Kidney tubule cell (primary cell): ENCODE results near the gene CD9.
A peak's percentile ranks its signal among the peaks of the same experiment; 100 is the strongest.
"Not testable (repeated sequence)": the region's sequence is repeated elsewhere in the genome, so short reads cannot be mapped to it uniquely, and the experiment has no call there.

ENCODE experiments used
- DNase-seq: peaks from one replicate; pipeline ENCODE4 v3.0.0-alpha.2; 2018; ENCODE audit warnings: low spot score

The CD9 gene

GRCh38 chr12:6199531-6200255 lies 507 bp upstream of the CD9 start:
- no peak for DNase-seq

GRCh38 chr12:6201213-6201608 lies 1.0 kb downstream of the CD9 start:
- DNase-seq = peak; percentile 77

- peak; percentile 53 for DNase-seq
These were observed 1.6 kb downstream of the CD9 start for GRCh38 chr12:6201826-6202225.

DNA sequence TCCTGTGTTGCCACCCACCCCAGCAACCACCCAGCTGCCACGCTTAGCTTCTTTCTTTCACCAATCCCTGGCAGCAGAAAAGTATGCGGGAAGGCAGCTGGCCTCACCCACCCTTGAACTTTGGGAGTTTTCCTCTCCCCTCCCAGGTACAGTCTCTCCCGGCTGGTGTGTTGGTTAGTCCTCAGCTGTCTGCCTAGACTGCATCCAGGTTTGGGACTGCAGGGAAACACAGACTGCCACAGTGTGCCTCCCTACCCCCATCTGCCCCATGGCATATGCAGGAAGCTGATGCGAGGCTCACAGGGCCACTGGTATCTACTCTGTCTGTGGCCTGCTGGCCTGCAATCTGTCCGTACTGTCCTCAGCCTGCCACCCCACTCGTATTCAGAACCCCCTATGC lies 2.1 kb downstream of the CD9 start:
- no peak for DNase-seq

DNA sequence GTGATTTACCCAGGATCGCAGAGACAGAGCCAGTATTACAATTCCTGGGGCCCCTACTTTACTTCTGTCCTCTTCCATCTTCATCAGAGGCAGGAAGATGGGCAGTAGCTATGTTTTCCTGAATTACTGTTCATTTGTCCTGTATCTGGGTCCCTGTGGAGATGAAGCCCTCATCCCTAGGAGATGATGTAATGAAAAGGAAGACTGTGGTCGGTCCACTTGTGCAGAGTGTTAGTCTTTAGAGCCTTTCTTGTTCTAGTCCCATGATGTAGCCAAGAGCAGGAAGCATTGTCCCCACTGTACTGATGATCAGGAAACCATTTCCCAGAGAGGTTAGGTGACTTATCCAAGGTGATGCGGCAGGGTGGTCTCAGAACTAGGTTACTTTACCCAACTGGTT lies 2.6 kb downstream of the CD9 start:
- DNase-seq = peak; percentile 51

GRCh38 chr12:6203601-6204000 lies 3.4 kb downstream of the CD9 start:
- DNase-seq = no peak

GRCh38 chr12:6204533-6205143 lies 4.4 kb downstream of the CD9 start:
- no peak for DNase-seq

DNA sequence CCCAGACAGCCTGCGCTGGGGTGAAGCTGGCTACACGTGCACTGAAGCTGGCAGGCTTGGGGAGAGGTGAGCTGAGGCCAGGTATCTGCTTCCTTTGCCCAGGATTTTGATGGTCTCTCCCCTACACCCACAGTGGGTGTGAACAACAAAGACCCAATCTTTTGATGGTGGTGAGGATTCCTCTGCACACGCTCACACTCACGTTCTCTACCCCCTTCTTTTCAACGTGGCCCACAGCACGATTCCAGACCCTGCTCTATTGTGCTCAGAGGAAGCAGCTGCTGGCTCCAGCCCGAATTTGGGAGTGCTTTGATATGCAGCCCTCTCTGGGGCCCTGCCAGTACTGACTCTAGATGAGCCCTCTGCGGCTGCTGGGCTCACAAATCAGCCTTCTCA lies 4.9 kb downstream of the CD9 start:
- no peak for DNase-seq

GRCh38 chr12:6205761-6206160 lies 5.6 kb downstream of the CD9 start:
- DNase-seq = no peak

- no peak for DNase-seq
These were observed 6.1 kb downstream of the CD9 start for GRCh38 chr12:6206327-6206726.

DNA sequence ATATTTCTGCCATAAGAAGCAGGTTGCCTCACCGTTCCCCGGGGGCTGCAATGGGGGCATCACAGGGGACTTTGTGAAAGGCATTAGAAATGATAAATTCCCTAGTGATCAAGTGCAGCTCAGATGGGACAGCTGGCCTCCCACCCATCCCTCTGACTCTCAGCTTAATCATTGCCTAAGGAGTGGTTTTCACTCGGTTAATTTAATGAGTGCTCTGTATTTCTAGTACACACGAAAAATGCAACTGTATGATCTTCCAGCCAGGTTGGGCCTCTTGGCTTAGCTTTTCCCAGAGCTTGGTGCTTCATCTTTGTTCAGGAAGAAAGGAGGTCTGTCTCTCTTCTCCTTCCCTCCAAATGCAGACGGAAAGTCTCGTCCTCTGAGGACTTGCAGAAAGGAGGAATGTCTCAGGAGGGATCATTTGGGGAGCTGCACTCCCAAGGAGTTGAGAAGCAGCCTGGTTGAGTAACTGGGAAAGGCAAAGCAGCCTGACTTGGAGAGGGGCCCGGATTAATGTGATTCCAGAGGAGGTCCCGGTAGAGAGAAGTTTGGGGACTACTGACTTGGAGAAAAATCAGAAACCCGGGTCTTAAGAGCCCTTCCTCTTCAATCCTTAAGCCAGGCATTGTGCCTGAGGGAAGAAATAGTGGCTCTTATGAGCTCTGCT lies 7.2 kb downstream of the CD9 start:
- peak; percentile 55 for DNase-seq

GRCh38 chr12:6208130-6208529 lies 7.9 kb downstream of the CD9 start:
- DNase-seq = no peak

DNA sequence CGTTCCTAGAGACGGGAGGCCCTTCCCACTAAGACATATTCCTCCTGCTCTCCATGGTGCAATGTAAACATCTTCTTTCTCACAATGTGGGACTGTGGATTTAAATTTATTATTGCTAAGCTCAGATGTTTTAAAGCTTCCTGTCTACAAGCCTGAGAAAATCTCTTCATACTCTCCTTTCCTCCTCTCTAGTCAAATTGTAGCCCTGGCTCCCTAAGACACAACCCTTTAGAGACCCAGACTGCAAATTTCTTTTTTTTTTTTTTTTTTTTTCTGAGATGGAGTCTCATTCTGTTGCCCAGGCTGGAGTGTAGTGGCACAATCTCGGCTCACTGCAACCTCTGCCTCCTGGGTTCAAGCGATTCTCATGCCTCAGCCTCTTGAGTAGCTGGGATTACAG lies 9.2 kb downstream of the CD9 start:
- DNase-seq = not testable (repeated sequence)

GRCh38 chr12:6211421-6211869 lies 11.2 kb downstream of the CD9 start:
- no peak for DNase-seq

- DNase-seq = no peak
These were observed 11.9 kb downstream of the CD9 start for GRCh38 chr12:6212086-6212485.

DNA sequence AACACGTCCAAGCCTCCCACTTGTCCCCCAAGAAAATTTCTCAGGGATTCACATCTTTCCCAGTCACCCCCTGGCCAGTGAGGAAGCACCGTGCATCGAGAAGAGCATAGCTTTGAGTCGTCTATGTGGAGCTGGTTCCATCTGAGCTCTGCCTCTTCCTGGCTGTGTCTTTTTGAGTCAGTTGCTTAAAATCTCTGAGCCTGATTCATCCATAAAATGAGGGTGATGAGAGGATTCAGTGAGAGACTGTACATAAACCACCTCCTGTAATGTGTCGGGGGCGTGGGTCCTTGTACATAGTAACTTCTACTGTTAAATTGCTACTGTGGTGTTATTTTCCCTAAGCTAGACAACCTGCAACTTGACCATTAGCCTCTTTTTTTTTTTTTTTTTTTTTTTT lies 13.8 kb downstream of the CD9 start:
- peak; percentile 22 for DNase-seq

GRCh38 chr12:6214633-6215032 lies 14.4 kb downstream of the CD9 start:
- peak; percentile 31 for DNase-seq

- DNase-seq = peak; percentile 49
These were observed 15.1 kb downstream of the CD9 start for GRCh38 chr12:6215120-6215807.

GRCh38 chr12:6215932-6216494 lies 15.8 kb downstream of the CD9 start:
- peak; percentile 100 for DNase-seq

GRCh38 chr12:6216581-6216980 lies 16.4 kb downstream of the CD9 start:
- DNase-seq = no peak

GRCh38 chr12:6218347-6218925 lies 18.2 kb downstream of the CD9 start:
- peak; percentile 65 for DNase-seq

DNA sequence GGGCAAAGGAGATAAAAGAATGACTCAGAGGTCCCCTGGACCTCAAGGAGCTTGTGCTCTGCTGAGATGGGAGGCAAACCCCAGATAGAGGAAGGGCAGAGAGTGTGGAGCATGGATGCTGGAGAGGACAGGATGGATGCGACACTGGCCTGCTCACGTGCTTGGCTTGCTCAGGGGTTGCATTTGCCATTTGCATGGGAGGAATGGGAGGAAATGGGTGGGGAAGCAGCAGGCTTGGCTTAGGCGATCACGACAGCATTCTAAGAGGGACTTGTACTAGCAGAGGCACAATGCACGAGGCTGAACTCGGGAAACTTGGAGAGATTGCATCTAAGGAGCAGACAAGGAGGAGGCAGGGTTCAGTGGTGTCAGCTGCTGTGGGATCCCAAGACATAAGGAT lies 19.8 kb downstream of the CD9 start:
- DNase-seq = no peak
